MM.1S (cell line): ENCODE data around the gene ELMOD2.

Experiments used
- CTCF ChIP-seq: fragments of 300-600 bp; sonication (generic); IDR thresholded peaks from 2 replicates; pipeline ENCODE4 v1.5.1; 2016; ENCODE audit warnings: antibody characterized with exemption, low read length, mixed read lengths
- EZH2 ChIP-seq: fragments of 300-600 bp; sonication (generic); optimal IDR thresholded peaks from 2 replicates; pipeline ENCODE3; 2017; ENCODE audit warnings: low read depth, mild to moderate bottlenecking, antibody characterized with exemption, low read length, mixed read lengths
- EZH2phosphoT487 ChIP-seq: fragments of 300-600 bp; sonication (generic); IDR thresholded peaks from 2 replicates; pipeline ENCODE4 v1.6.1; 2018; ENCODE audit warnings: antibody characterized with exemption, low read length

GRCh38 chr4:140497405-140497746 is 26.6 kb upstream of the ELMOD2 start:
- TF ChIP-seq EZH2, result no peak
- no peak for TF ChIP-seq CTCF
- TF ChIP-seq EZH2phosphoT487, result no peak
